ENCODE data around the gene CLSTN1.

Gene CLSTN1

GRCh38 chr1:9737671-9738070 is 86.1 kb downstream of the CLSTN1 start:
- in situ Hi-C loops (cut with MboI; ENCODE audit: low pct_unique_long_range_greater_than_20kb, low sequenced_read_pairs, unreplicated experiment) = no loop called here
- TF ChIP-seq CTCF (IDR thresholded peaks at IDR 0.05; ENCODE audit: extremely low read depth, insufficient read depth, missing control alignments) = no peak
- no peak for DNase-seq (ENCODE audit: low spot score)

- in situ Hi-C loops (cut with MboI; ENCODE audit: low pct_unique_long_range_greater_than_20kb, low sequenced_read_pairs, unreplicated experiment) = no loop called here
- DNase-seq (ENCODE audit: low spot score) = no peak
- TF ChIP-seq CTCF (IDR thresholded peaks at IDR 0.05; ENCODE audit: extremely low read depth, insufficient read depth, missing control alignments) = no peak
These were observed 86.7 kb downstream of the CLSTN1 start for GRCh38 chr1:9737057-9737456.

- in situ Hi-C loops (cut with MboI; ENCODE audit: low pct_unique_long_range_greater_than_20kb, low sequenced_read_pairs, unreplicated experiment) = no loop called here
- no peak for DNase-seq (ENCODE audit: low spot score)
- TF ChIP-seq CTCF (IDR thresholded peaks at IDR 0.05; ENCODE audit: extremely low read depth, insufficient read depth, missing control alignments) = no peak
These were observed 87.5 kb downstream of the CLSTN1 start for GRCh38 chr1:9736241-9736640.

DNA sequence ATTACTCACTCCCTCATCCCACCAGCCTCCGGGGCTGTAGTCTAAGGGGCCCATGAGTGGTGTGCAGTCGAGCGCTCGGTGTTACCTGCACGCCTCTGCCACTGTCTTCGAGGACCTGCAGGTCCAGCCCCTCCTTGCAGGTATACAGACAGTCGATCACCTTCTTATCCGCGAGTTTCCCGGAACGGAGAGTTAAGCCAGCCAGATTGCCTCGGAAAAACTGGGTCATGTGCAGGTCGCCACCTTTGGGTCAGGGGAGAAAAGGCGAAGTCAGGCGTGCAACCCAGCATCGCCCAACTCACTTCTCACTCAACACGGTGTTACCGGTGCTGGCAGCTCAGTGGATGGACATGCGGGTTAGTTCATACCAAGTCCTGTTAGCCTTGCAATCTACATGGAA is 88.0 kb downstream of the CLSTN1 start:
- no peak for TF ChIP-seq CTCF (IDR thresholded peaks at IDR 0.05; ENCODE audit: extremely low read depth, insufficient read depth, missing control alignments)
- no peak for DNase-seq (ENCODE audit: low spot score)
- in situ Hi-C loops (cut with MboI; ENCODE audit: low pct_unique_long_range_greater_than_20kb, low sequenced_read_pairs, unreplicated experiment) = no loop called here

DNA sequence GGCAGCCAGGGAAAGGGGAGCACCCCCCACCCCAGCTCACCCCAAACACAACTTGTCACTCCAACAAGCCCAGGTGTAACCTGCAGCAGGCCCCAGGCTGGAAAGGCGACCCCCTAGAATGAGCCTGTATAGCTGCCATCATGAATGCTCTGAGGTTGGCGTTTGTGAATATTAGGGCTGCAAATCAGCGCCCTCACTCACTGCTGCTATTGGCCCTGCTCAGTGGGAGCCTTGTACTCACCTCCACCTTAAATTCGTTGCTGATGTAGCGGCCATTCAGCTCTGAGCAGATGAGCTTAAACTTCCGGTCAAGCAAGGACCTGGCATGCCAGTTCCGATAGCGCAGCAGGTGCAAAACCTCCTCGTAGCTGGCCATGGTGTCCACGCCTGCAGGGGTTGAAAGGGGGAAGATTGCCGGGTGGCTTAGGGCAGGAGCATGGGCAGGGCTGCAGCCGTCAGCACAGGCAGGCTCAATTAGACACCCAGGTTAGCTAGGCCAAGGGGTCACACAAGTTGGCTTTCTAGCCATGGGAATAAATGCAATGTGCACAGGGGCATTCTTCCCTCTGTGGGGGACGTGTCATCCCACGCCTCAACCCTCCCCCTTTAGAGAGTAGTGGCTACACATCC is 90.5 kb downstream of the CLSTN1 start:
- TF ChIP-seq CTCF (IDR thresholded peaks at IDR 0.05; ENCODE audit: extremely low read depth, insufficient read depth, missing control alignments) = no peak
- in situ Hi-C loops (cut with MboI; ENCODE audit: low pct_unique_long_range_greater_than_20kb, low sequenced_read_pairs, unreplicated experiment) = no loop called here
- no peak for DNase-seq (ENCODE audit: low spot score)

- no peak for TF ChIP-seq CTCF (IDR thresholded peaks at IDR 0.05; ENCODE audit: extremely low read depth, insufficient read depth, missing control alignments)
- no peak for DNase-seq (ENCODE audit: low spot score)
- in situ Hi-C loops (cut with MboI; ENCODE audit: low pct_unique_long_range_greater_than_20kb, low sequenced_read_pairs, unreplicated experiment) = no loop called here
These were observed 91.4 kb downstream of the CLSTN1 start for GRCh38 chr1:9732123-9732971.

Measured in GM13977 (cell line).